Measurements from ENCODE around the gene CDC42BPB.

GRCh38 chr14:103085106-103086091 lies 28.1 kb upstream of the CDC42BPB start:
- no peak for TF ChIP-seq SP1 (IDR thresholded peaks at IDR 0.05)
- TF ChIP-seq TARDBP (IDR thresholded peaks at IDR 0.05) = no peak
- no peak for TF ChIP-seq BHLHE40 (IDR thresholded peaks at IDR 0.05; ENCODE audit: borderline replicate concordance)
- TF ChIP-seq FOXM1 (IDR thresholded peaks at IDR 0.05; ENCODE audit: borderline replicate concordance) = no peak
- TF ChIP-seq FOXA1 (IDR thresholded peaks at IDR 0.05) = no peak
